A673 (cell line): ENCODE results near the gene ZIM2.

Experiments used
- EZH2 ChIP-seq: fragments of 200-600 bp; sonication (generic); IDR thresholded peaks from 2 replicates; pipeline ENCODE4 v1.6.1; 2017; ENCODE audit warnings: borderline replicate concordance, low read depth, mild to moderate bottlenecking, mixed read lengths, antibody characterized with exemption, low read length; ENCODE audit not compliant: poor library complexity, severe bottlenecking
- TF ChIP-seq, protein P1 (sequence below): fragments of 300-800, 200-600 bp; sonication (generic); conservative IDR thresholded peaks from 2 replicates; pipeline ENCODE4 v1.5.1; 2017; ENCODE audit warnings: low read depth, mild to moderate bottlenecking, antibody characterized with exemption, low read length, moderate library complexity, mixed read lengths

DNA sequence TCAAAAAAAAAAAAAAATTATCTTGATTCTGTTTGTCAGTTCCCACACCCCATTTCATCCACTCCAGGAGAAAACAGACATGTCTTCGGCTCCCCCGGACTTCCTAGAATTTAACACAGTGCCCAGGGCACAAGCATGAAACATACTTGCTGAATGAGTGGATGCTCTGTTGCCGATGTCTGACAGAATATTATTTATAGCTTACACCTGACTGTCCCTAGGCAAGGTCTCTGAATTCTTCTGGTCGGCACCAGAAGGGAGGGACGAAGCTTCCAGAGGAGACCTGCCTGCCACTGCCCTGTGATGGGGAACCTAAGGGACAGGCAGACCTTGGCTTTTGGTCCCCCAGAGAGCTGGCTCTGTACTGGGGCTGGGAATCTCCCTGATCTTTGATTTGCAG, 43.9 kb upstream of the ZIM2 start:
- TF ChIP-seq, protein P1, sequence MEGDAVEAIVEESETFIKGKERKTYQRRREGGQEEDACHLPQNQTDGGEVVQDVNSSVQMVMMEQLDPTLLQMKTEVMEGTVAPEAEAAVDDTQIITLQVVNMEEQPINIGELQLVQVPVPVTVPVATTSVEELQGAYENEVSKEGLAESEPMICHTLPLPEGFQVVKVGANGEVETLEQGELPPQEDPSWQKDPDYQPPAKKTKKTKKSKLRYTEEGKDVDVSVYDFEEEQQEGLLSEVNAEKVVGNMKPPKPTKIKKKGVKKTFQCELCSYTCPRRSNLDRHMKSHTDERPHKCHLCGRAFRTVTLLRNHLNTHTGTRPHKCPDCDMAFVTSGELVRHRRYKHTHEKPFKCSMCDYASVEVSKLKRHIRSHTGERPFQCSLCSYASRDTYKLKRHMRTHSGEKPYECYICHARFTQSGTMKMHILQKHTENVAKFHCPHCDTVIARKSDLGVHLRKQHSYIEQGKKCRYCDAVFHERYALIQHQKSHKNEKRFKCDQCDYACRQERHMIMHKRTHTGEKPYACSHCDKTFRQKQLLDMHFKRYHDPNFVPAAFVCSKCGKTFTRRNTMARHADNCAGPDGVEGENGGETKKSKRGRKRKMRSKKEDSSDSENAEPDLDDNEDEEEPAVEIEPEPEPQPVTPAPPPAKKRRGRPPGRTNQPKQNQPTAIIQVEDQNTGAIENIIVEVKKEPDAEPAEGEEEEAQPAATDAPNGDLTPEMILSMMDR: no peak
- TF ChIP-seq EZH2: no peak
